Measurements from ENCODE around the gene SESN2.
A peak's percentile ranks its signal among the peaks of the same experiment; 100 is the strongest.

Gene SESN2

DNA sequence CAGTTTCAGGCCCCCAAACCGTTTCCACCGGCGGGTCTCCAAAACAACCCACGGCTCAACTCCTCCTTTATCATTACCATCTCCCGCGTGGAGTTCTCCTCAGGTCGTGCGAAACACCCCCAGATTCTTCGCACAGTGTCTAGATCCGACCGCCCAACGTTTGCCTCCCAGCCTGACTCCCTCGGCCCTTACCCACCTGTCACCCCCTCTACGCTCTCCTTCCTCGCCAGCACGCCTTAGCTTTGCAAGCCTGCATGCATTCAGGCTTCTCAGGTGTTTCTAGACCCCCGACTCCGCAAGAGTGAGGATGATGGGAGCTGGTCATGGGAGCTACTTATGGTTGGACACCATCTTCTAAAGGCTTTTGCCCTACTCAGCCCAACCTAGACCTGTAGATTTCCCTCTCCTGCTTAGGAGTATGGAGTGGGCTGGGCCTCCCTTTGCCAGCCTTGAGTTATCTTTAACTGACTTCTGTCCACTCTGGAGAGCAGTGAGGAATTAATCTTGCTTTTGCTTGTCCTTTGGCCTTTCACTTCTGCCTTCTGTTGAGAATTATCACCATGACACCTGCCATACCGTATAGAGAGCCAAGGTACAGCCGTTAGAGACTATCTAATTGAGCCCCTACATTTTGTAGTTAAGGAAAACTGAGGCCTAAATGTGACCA is 22.5 kb upstream of the SESN2 start:
- H3K4me1 ChIP-seq (ENCODE audit: low read depth, poor library complexity, severe bottlenecking): peaks cover 17% of the 10 kb centered on the region
- TF ChIP-seq, protein P1, sequence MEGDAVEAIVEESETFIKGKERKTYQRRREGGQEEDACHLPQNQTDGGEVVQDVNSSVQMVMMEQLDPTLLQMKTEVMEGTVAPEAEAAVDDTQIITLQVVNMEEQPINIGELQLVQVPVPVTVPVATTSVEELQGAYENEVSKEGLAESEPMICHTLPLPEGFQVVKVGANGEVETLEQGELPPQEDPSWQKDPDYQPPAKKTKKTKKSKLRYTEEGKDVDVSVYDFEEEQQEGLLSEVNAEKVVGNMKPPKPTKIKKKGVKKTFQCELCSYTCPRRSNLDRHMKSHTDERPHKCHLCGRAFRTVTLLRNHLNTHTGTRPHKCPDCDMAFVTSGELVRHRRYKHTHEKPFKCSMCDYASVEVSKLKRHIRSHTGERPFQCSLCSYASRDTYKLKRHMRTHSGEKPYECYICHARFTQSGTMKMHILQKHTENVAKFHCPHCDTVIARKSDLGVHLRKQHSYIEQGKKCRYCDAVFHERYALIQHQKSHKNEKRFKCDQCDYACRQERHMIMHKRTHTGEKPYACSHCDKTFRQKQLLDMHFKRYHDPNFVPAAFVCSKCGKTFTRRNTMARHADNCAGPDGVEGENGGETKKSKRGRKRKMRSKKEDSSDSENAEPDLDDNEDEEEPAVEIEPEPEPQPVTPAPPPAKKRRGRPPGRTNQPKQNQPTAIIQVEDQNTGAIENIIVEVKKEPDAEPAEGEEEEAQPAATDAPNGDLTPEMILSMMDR (conservative IDR thresholded peaks at IDR 0.05; ENCODE audit: low read depth, low read length): no peak
- peak overlapping the region; percentile 57 for H3K9ac ChIP-seq
- no peaks in the 10 kb centered on the region for H4K20me1 ChIP-seq (ENCODE audit: insufficient read depth)
- H3K4me3 ChIP-seq (IDR thresholded peaks at IDR 0.05; ENCODE audit: insufficient read depth, low read depth, low read length): peak overlapping the region; percentile 46
- H3K27me3 ChIP-seq (ENCODE audit: insufficient read depth, low read depth): no peaks in the 10 kb centered on the region
- H3K79me2 ChIP-seq (ENCODE audit: insufficient read depth, low read depth): peaks cover 26% of the 10 kb centered on the region
- no peaks in the 10 kb centered on the region for H3K36me3 ChIP-seq (ENCODE audit: insufficient read depth)
- peak overlapping the region; percentile 93 for H3K4me2 ChIP-seq
- H3K27ac ChIP-seq: no peak overlapping the region
- H2AFZ ChIP-seq (ENCODE audit: low read depth): peak overlapping the region; percentile 98; the same call in 1 of the 2 replicates

DNA sequence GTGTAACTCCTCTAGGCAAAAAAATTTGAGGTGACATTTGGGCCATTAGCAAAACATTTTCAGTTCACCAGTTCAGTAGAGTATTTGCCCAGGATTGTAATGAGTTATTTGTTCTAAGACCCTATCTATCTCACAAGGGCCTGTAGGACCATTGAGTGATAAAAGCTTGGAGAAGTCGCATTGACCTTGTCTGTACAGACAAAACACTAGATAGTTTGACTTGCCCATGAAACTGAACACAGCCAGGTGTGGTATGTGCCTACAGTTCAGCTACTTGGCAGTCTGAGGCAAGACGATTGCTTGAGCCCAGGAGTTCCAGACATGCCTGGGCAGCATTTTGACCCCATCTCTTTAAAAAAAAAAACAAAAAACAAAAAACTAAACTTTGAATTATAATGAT is 20.3 kb upstream of the SESN2 start:
- Histone ChIP-seq H3K4me3 (IDR thresholded peaks at IDR 0.05; ENCODE audit: insufficient read depth, low read depth, low read length) (no peak overlapping the region), H3K27ac (no peak overlapping the region), H4K20me1 (ENCODE audit: insufficient read depth) (no peaks in the 10 kb centered on the region), H3K4me2 (no peak overlapping the region), H2AFZ (ENCODE audit: low read depth) (no peak overlapping the region), H3K79me2 (ENCODE audit: insufficient read depth, low read depth) (peaks cover 15% of the 10 kb centered on the region; the same call in 1 of the 2 replicates), H3K36me3 (ENCODE audit: insufficient read depth) (no peaks in the 10 kb centered on the region), H3K4me1 (ENCODE audit: low read depth, poor library complexity, severe bottlenecking) (peaks cover 18% of the 10 kb centered on the region), H3K27me3 (ENCODE audit: insufficient read depth, low read depth) (no peaks in the 10 kb centered on the region), H3K9ac (no peak overlapping the region)
- TF ChIP-seq, protein P1 (conservative IDR thresholded peaks at IDR 0.05; ENCODE audit: low read depth, low read length): no peak

DNA sequence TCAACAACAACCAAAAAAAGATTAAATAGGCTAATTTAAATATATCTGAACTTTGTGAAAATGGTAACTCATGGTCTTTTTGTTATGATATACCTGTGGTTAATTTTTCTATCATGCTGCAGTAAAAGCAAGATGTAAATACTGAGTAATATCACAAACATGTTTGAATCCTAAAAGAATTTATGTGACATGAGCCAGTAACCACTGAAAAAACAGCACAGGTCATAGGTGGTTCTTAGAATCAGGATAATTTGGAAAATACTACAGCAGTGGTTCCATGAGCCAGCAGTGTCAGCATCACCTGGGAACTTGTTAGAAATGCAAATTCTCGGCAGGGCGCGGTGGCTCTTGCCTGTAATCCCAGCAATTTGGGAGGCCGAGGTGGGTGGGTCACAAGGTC is 19.3 kb upstream of the SESN2 start:
- TF ChIP-seq, protein P1 (conservative IDR thresholded peaks at IDR 0.05; ENCODE audit: low read depth, low read length): no peak
- H3K9ac ChIP-seq: no peak overlapping the region
- no peaks in the 10 kb centered on the region for H4K20me1 ChIP-seq (ENCODE audit: insufficient read depth)
- no peaks in the 10 kb centered on the region for H3K27me3 ChIP-seq (ENCODE audit: insufficient read depth, low read depth)
- H2AFZ ChIP-seq (ENCODE audit: low read depth): no peak overlapping the region
- H3K79me2 ChIP-seq (ENCODE audit: insufficient read depth, low read depth): peaks cover 15% of the 10 kb centered on the region; the same call in 1 of the 2 replicates
- no peak overlapping the region for H3K27ac ChIP-seq
- H3K4me2 ChIP-seq: no peak overlapping the region
- H3K36me3 ChIP-seq (ENCODE audit: insufficient read depth): no peaks in the 10 kb centered on the region
- no peak overlapping the region for H3K4me3 ChIP-seq (IDR thresholded peaks at IDR 0.05; ENCODE audit: insufficient read depth, low read depth, low read length)
- peaks cover 27% of the 10 kb centered on the region for H3K4me1 ChIP-seq (ENCODE audit: low read depth, poor library complexity, severe bottlenecking)

DNA sequence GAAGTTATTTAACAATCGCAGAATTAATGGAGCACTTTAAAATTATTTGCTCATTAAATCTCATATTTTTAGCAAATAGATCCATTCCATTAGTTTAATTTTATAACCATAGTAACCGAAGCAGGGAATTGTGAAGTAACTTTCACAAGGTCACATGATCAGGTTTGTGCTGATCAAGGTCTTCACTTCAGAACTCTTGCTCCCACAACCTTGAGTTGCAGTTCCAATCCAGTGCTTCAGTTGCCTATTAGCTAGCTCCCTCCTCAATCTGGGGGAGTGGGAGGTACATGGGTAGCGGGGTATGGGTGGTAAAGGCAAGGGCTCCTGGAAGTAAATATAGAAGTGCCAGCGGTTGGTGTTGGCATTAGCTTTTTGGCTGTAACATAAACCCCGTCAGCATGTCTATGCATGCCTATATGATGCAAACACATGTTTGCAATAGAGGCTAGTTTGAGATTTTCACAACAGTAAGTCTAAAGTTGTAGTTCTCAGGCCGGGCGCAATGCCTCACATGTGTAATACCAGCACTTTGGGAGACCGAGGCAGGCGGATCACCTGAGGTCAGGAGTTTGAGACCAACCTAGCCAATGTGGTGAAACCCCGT is 17.6 kb upstream of the SESN2 start:
- Histone ChIP-seq H3K27ac (no peak overlapping the region), H3K27me3 (ENCODE audit: insufficient read depth, low read depth) (no peaks in the 10 kb centered on the region), H3K36me3 (ENCODE audit: insufficient read depth) (no peaks in the 10 kb centered on the region; the same call in 1 of the 2 replicates), H3K4me2 (no peak overlapping the region), H4K20me1 (ENCODE audit: insufficient read depth) (no peaks in the 10 kb centered on the region), H3K9ac (no peak overlapping the region), H2AFZ (ENCODE audit: low read depth) (no peak overlapping the region), H3K4me1 (ENCODE audit: low read depth, poor library complexity, severe bottlenecking) (peaks cover 35% of the 10 kb centered on the region), H3K4me3 (IDR thresholded peaks at IDR 0.05; ENCODE audit: insufficient read depth, low read depth, low read length) (no peak overlapping the region), H3K79me2 (ENCODE audit: insufficient read depth, low read depth) (peaks cover 7% of the 10 kb centered on the region; the same call in 1 of the 2 replicates)
- TF ChIP-seq, protein P1 (conservative IDR thresholded peaks at IDR 0.05; ENCODE audit: low read depth, low read length): no peak

All from KMS-11 (cell line).